Measurements from ENCODE around the gene DIP2C.
"Not testable (repeated sequence)": the region's sequence is repeated elsewhere in the genome, so short reads cannot be mapped to it uniquely, and the experiment has no call there.

DIP2C gene

GRCh38 chr10:427761-428519 lies 261.5 kb downstream of the DIP2C start:
- DNase-seq = no peak

- DNase-seq = not testable (repeated sequence)
Observed at GRCh38 chr10:425365-425764, 264.1 kb downstream of the DIP2C start.

- not testable (repeated sequence) for DNase-seq
Observed at GRCh38 chr10:424724-425123, 264.7 kb downstream of the DIP2C start.

- no peak for DNase-seq
Observed at GRCh38 chr10:423178-423577, 266.3 kb downstream of the DIP2C start.

- DNase-seq = no peak
Observed at GRCh38 chr10:422675-423074, 266.8 kb downstream of the DIP2C start.

GRCh38 chr10:422241-422640 lies 267.2 kb downstream of the DIP2C start:
- no peak for DNase-seq

GRCh38 chr10:421170-421569 lies 268.3 kb downstream of the DIP2C start:
- no peak for DNase-seq

GRCh38 chr10:420154-421121 lies 269.0 kb downstream of the DIP2C start:
- DNase-seq = no peak

- DNase-seq = no peak
Observed at GRCh38 chr10:418894-419293, 270.6 kb downstream of the DIP2C start.

- no peak for DNase-seq
Observed at GRCh38 chr10:418226-418625, 271.2 kb downstream of the DIP2C start.

GRCh38 chr10:416091-416515 lies 273.4 kb downstream of the DIP2C start:
- no peak for DNase-seq

GRCh38 chr10:413662-414071 lies 275.8 kb downstream of the DIP2C start:
- no peak for DNase-seq

GRCh38 chr10:412109-412508 lies 277.4 kb downstream of the DIP2C start:
- DNase-seq = no peak

- DNase-seq = no peak
Observed at GRCh38 chr10:411603-412002, 277.9 kb downstream of the DIP2C start.

- no peak for DNase-seq
Observed at GRCh38 chr10:409408-410040, 279.9 kb downstream of the DIP2C start.

- DNase-seq = no peak
Observed at GRCh38 chr10:408236-408635, 281.2 kb downstream of the DIP2C start.

- no peak for DNase-seq
Observed at GRCh38 chr10:406976-407375, 282.5 kb downstream of the DIP2C start.

GRCh38 chr10:405648-406047 lies 283.8 kb downstream of the DIP2C start:
- no peak for DNase-seq

GRCh38 chr10:404991-405390 lies 284.5 kb downstream of the DIP2C start:
- no peak for DNase-seq

GRCh38 chr10:404346-404745 lies 285.1 kb downstream of the DIP2C start:
- DNase-seq = no peak

GRCh38 chr10:398954-399353 lies 290.5 kb downstream of the DIP2C start:
- no peak for DNase-seq

- DNase-seq = no peak
Observed at GRCh38 chr10:397321-398068, 292.0 kb downstream of the DIP2C start.

Measured in activated CD4-positive, CD25-positive, alpha-beta regulatory T cell treated with anti-CD3 and anti-CD28 coated beads, Interleukin-2, amount 50 U/mL, for 72 hours (primary cell).